ENCODE data around the gene ATP8A1.

DNA sequence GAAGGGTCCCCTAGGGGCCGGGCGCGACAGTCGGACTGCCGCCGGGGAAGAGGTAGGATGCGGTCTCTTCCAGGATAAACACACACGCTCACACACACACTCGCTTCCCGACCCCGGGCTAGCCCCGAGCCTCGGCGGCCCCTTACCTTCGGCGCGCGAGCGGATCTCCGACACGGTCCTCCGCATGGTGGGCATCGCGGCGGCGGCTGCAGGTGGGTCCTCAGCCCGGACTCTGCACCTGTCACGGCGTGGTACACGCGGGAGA lies 294 bp downstream of the ATP8A1 start:
- no peak for TF ChIP-seq POLR2A (IDR thresholded peaks at IDR 0.05)
- TF ChIP-seq, protein P1, sequence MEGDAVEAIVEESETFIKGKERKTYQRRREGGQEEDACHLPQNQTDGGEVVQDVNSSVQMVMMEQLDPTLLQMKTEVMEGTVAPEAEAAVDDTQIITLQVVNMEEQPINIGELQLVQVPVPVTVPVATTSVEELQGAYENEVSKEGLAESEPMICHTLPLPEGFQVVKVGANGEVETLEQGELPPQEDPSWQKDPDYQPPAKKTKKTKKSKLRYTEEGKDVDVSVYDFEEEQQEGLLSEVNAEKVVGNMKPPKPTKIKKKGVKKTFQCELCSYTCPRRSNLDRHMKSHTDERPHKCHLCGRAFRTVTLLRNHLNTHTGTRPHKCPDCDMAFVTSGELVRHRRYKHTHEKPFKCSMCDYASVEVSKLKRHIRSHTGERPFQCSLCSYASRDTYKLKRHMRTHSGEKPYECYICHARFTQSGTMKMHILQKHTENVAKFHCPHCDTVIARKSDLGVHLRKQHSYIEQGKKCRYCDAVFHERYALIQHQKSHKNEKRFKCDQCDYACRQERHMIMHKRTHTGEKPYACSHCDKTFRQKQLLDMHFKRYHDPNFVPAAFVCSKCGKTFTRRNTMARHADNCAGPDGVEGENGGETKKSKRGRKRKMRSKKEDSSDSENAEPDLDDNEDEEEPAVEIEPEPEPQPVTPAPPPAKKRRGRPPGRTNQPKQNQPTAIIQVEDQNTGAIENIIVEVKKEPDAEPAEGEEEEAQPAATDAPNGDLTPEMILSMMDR (IDR thresholded peaks at IDR 0.05) = no peak
